GM12892 (cell line): ENCODE results near the gene C20orf173.

Experiments
- DNase-seq: peaks from one replicate; pipeline ENCODE4 v3.0.0; 2011; ENCODE audit not compliant: insufficient read length
- FAIRE-seq: peaks from 2 replicates; lab custom pipeline; 2011; peaks lifted over from hg19 to GRCh38; lab: Jason Lieb, UNC
- POLR2A ChIP-seq: IDR thresholded peaks from 2 replicates; pipeline ENCODE4 v1.6.1; 2011; ENCODE audit warnings: low read depth, low read length, control low read depth
- POLR2AphosphoS5 ChIP-seq: IDR thresholded peaks from 2 replicates; pipeline ENCODE4 v1.6.1; 2011; ENCODE audit warnings: low read depth, low read length, control low read depth
- TAF1 ChIP-seq: IDR thresholded peaks from 2 replicates; pipeline ENCODE4 v1.6.1; 2011; ENCODE audit warnings: low read depth, mild to moderate bottlenecking, control low read depth, low read length, borderline replicate concordance

C20orf173 gene

GRCh38 chr20:35502352-35502751 is 27.1 kb downstream of the C20orf173 start:
- peak; percentile 89 for FAIRE-seq
- TF ChIP-seq POLR2AphosphoS5 (no peak), TAF1 (no peak), POLR2A (no peak)
- DNase-seq: peak; percentile 39

- TF ChIP-seq POLR2AphosphoS5: no peak
- TF ChIP-seq TAF1: no peak
- TF ChIP-seq POLR2A: no peak
- no peak for FAIRE-seq
- no peak for DNase-seq
These were observed 30.2 kb downstream of the C20orf173 start for GRCh38 chr20:35499271-35499670.

- TF ChIP-seq TAF1: no peak
- no peak for TF ChIP-seq POLR2AphosphoS5
- no peak for TF ChIP-seq POLR2A
- no peak for DNase-seq
- FAIRE-seq: no peak
These were observed 31.7 kb downstream of the C20orf173 start for GRCh38 chr20:35497780-35498189.

GRCh38 chr20:35497320-35497719 is 32.1 kb downstream of the C20orf173 start:
- no peak for TF ChIP-seq POLR2AphosphoS5
- no peak for TF ChIP-seq POLR2A
- TF ChIP-seq TAF1: no peak
- DNase-seq (no peak), FAIRE-seq (no peak)

- DNase-seq: no peak
- no peak for FAIRE-seq
- no peak for TF ChIP-seq POLR2AphosphoS5
- no peak for TF ChIP-seq POLR2A
- TF ChIP-seq TAF1: no peak
These were observed 33.0 kb downstream of the C20orf173 start for GRCh38 chr20:35496481-35496880.

- no peak for FAIRE-seq
These were observed 37.1 kb downstream of the C20orf173 start for GRCh38 chr20:35492352-35492751.

GRCh38 chr20:35491823-35492222 is 37.6 kb downstream of the C20orf173 start:
- TF ChIP-seq POLR2A: no peak
- no peak for DNase-seq
- FAIRE-seq: no peak

More at GRCh38 chr20:35492352-35492751, 37.1 kb downstream of the C20orf173 start:
- TF ChIP-seq POLR2A: no peak
- no peak for TF ChIP-seq POLR2AphosphoS5
- TF ChIP-seq TAF1: no peak
- no peak for DNase-seq

- DNase-seq: peak; percentile 59
- TF ChIP-seq TAF1: peak; percentile 80
- peak; percentile 97 for TF ChIP-seq POLR2AphosphoS5
- peak; percentile 97 for TF ChIP-seq POLR2A
- peak; percentile 99 for FAIRE-seq
These were observed 38.7 kb downstream of the C20orf173 start for GRCh38 chr20:35490736-35491181.

- no peak for DNase-seq
- TF ChIP-seq TAF1 (no peak), POLR2A (no peak), POLR2AphosphoS5 (no peak)
- FAIRE-seq: no peak
These were observed 39.7 kb downstream of the C20orf173 start for GRCh38 chr20:35489717-35490116.

GRCh38 chr20:35487479-35487878 is 42.0 kb downstream of the C20orf173 start:
- no peak for FAIRE-seq
- TF ChIP-seq TAF1 (no peak), POLR2AphosphoS5 (no peak), POLR2A (no peak)

GRCh38 chr20:35479798-35480197 is 49.7 kb downstream of the C20orf173 start:
- TF ChIP-seq POLR2AphosphoS5: no peak
- no peak for TF ChIP-seq TAF1
- TF ChIP-seq POLR2A: no peak
- no peak for FAIRE-seq

More at GRCh38 chr20:35487479-35487878, 42.0 kb downstream of the C20orf173 start:
- DNase-seq: no peak

GRCh38 chr20:35478804-35479472 is 50.5 kb downstream of the C20orf173 start:
- TF ChIP-seq POLR2AphosphoS5 (no peak), TAF1 (no peak), POLR2A (no peak)
- FAIRE-seq: no peak
- no peak for DNase-seq

More at GRCh38 chr20:35479798-35480197, 49.7 kb downstream of the C20orf173 start:
- DNase-seq: no peak
